Measurements from ENCODE around the gene NCAN. TPM values are rescaled to one million over a fixed set of nuclear protein-coding genes. Genes with fewer than 3 reads are reported as not detected.

The NCAN gene
- polyA plus RNA-seq, 1 donor (not counting 4 experiments of a cell fraction or from before 2014, with no cell fraction given) = not detected

DNA sequence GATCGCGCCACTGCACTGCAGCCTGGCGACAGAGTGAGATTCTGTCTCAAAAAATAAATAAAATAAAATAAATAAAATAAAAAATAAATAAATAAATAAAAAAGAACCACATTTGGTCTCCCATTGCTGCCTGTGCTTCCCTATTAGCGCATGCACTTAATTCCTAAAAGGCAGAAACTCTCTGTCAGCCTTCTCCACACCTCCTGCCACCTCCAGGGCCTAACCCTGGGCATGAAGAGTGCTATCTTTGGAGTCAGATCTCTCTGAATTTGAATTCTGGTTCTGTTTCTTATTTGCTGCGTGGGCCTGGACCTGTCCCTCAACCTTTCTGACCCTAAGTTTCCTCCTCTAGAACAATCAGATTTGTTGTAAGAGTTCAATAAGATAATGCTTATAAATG, 11.3 kb downstream of the NCAN start:
- Histone ChIP-seq H3K4me1 (ENCODE audit: control insufficient read depth, extremely low read depth, insufficient read depth, low read length) (peaks cover 3% of the 10 kb centered on the region), H3K9ac (ENCODE audit: control insufficient read depth, extremely low read depth, insufficient read depth, low read length) (no peak overlapping the region), H4K20me1 (ENCODE audit: control insufficient read depth, extremely low read depth, insufficient read depth, low read length) (no peaks in the 10 kb centered on the region), H3K36me3 (ENCODE audit: control insufficient read depth in 2 of 2, extremely low read depth in 1 of 2, insufficient read depth in 2 of 2, low read length in 2 of 2) (no peaks in the 10 kb centered on the region), H3K9me3 (ENCODE audit: control insufficient read depth, low read depth, low read length) (no peaks in the 10 kb centered on the region), H3K27me3 (ENCODE audit: control insufficient read depth, extremely low read depth, insufficient read depth, low read length) (peaks cover 17% of the 10 kb centered on the region), H3K4me2 (ENCODE audit: control insufficient read depth, extremely low read depth, insufficient read depth, low read depth, low read length) (no peak overlapping the region), H3K27ac (ENCODE audit: control insufficient read depth, insufficient read depth, low read length) (no peak overlapping the region), H3K9me1 (ENCODE audit: control insufficient read depth, extremely low read depth, insufficient read depth, low read length) (no peaks in the 10 kb centered on the region), H2AFZ (ENCODE audit: control insufficient read depth, low read length) (no peak overlapping the region), H3K79me2 (ENCODE audit: control insufficient read depth, insufficient read depth, low read length) (no peaks in the 10 kb centered on the region), H3K4me3 (ENCODE audit: control insufficient read depth in 2 of 3, extremely low read depth in 1 of 3, insufficient read depth in 2 of 3, low read depth in 1 of 3, low read length in 3 of 3) (no peak overlapping the region)
- DNase-seq (ENCODE audit: low read depth, low spot score) = no peak
- FAIRE-seq = no peak
- TF ChIP-seq EZH2 (IDR thresholded peaks at IDR 0.05; ENCODE audit: low read length) = no peak
- TF ChIP-seq, protein P1, sequence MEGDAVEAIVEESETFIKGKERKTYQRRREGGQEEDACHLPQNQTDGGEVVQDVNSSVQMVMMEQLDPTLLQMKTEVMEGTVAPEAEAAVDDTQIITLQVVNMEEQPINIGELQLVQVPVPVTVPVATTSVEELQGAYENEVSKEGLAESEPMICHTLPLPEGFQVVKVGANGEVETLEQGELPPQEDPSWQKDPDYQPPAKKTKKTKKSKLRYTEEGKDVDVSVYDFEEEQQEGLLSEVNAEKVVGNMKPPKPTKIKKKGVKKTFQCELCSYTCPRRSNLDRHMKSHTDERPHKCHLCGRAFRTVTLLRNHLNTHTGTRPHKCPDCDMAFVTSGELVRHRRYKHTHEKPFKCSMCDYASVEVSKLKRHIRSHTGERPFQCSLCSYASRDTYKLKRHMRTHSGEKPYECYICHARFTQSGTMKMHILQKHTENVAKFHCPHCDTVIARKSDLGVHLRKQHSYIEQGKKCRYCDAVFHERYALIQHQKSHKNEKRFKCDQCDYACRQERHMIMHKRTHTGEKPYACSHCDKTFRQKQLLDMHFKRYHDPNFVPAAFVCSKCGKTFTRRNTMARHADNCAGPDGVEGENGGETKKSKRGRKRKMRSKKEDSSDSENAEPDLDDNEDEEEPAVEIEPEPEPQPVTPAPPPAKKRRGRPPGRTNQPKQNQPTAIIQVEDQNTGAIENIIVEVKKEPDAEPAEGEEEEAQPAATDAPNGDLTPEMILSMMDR (optimal IDR thresholded peaks at IDR 0.05 in 1 of 3, IDR thresholded peaks at IDR 0.05 in 1 of 3, conservative IDR thresholded peaks at IDR 0.05 in 1 of 3; ENCODE audit: extremely low read depth in 1 of 3, insufficient read depth in 2 of 3, low read length in 3 of 3) = no peak
- dilution Hi-C loops (cut with MboI; ENCODE audit: extremely low pct_ligation_motif_present, low sequenced_read_pairs) = no loop called here

DNA sequence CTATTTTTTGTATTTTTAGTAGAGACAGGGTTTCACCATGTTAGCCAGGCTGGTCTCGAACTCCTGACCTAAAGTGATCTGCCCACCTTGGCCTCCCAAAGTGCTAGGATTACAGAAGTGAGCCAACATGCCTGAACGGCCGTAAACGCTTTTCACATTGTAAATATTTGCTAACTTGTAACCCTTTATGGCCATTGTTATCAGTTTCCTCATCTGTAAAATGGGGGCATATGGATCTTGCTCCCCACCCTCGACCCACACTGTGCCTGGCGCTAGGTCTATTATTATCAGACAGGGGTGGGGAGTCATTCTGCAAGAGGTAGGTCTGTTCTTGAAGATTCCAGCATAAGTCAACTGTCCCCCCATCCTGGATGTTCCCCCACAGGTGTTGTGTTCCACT, 11.9 kb downstream of the NCAN start:
- TF ChIP-seq, protein P1 (optimal IDR thresholded peaks at IDR 0.05 in 1 of 3, IDR thresholded peaks at IDR 0.05 in 1 of 3, conservative IDR thresholded peaks at IDR 0.05 in 1 of 3; ENCODE audit: extremely low read depth in 1 of 3, insufficient read depth in 2 of 3, low read length in 3 of 3) = no peak
- TF ChIP-seq EZH2 (IDR thresholded peaks at IDR 0.05; ENCODE audit: low read length) = no peak
- H3K79me2 ChIP-seq (ENCODE audit: control insufficient read depth, insufficient read depth, low read length) = no peaks in the 10 kb centered on the region
- no peaks in the 10 kb centered on the region for H3K36me3 ChIP-seq (ENCODE audit: control insufficient read depth in 2 of 2, extremely low read depth in 1 of 2, insufficient read depth in 2 of 2, low read length in 2 of 2)
- peaks cover 17% of the 10 kb centered on the region for H3K27me3 ChIP-seq (ENCODE audit: control insufficient read depth, extremely low read depth, insufficient read depth, low read length)
- H2AFZ ChIP-seq (ENCODE audit: control insufficient read depth, low read length) = no peak overlapping the region
- H4K20me1 ChIP-seq (ENCODE audit: control insufficient read depth, extremely low read depth, insufficient read depth, low read length) = no peaks in the 10 kb centered on the region
- H3K9me3 ChIP-seq (ENCODE audit: control insufficient read depth, low read depth, low read length) = no peaks in the 10 kb centered on the region
- FAIRE-seq (no peak), DNase-seq (ENCODE audit: low read depth, low spot score) (no peak)
- dilution Hi-C loops (cut with MboI; ENCODE audit: extremely low pct_ligation_motif_present, low sequenced_read_pairs) = no loop called here
- H3K27ac ChIP-seq (ENCODE audit: control insufficient read depth, insufficient read depth, low read length) = no peak overlapping the region
- H3K9me1 ChIP-seq (ENCODE audit: control insufficient read depth, extremely low read depth, insufficient read depth, low read length) = no peaks in the 10 kb centered on the region
- H3K9ac ChIP-seq (ENCODE audit: control insufficient read depth, extremely low read depth, insufficient read depth, low read length) = no peak overlapping the region
- no peak overlapping the region for H3K4me2 ChIP-seq (ENCODE audit: control insufficient read depth, extremely low read depth, insufficient read depth, low read depth, low read length)
- no peak overlapping the region for H3K4me3 ChIP-seq (ENCODE audit: control insufficient read depth in 2 of 3, extremely low read depth in 1 of 3, insufficient read depth in 2 of 3, low read depth in 1 of 3, low read length in 3 of 3)
- peaks cover 3% of the 10 kb centered on the region for H3K4me1 ChIP-seq (ENCODE audit: control insufficient read depth, extremely low read depth, insufficient read depth, low read length)

Measured in keratinocyte (primary cell).